ENCODE measurements around the gene POLRMT.

The POLRMT gene

DNA sequence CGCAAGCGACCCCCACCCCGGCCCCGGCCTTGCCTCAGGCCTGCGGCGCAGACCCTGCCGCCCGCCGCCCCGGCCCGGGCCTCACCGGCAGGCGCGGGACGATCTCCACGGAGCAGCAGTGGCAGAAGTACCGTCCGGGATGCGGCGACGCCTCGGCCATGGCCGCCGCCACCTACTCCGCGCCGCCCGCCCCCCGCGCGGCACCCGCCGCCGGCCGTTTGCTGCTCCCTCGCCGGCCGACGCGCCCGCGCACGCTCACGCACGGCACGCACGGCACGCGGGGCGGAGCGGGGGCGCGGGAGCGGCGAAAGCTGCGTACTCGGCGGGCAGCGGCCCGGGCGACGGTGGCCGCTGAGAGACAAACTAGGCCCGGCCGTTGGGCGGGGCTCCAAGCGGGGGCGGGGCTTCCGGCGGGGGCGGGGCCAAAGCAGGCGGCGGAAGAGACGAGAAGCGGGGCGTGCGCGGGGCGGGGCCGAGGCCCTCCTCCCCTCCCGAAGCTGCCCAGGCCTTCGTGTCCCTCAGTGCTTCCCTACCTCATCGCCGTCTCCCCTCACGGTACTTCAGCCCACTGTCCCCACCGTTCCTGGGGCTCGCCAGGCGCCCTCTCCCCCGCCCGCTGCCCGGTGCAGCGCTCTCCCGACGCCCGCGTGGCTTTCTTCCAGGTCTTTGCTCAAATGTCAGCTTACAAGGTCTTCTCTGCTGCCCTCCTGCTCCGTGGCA is 29.8 kb upstream of the POLRMT start, which contains the start of gene RNF126:
Gene RNF126, minus strand, starts transcription at position 253 of the 720 bp plus-strand sequence. Its CDS starts 93 bp downstream, at position 160.
- DNase-seq (ENCODE audit: low read depth in 2 of 2), result peak; percentile 94 to 96

DNA sequence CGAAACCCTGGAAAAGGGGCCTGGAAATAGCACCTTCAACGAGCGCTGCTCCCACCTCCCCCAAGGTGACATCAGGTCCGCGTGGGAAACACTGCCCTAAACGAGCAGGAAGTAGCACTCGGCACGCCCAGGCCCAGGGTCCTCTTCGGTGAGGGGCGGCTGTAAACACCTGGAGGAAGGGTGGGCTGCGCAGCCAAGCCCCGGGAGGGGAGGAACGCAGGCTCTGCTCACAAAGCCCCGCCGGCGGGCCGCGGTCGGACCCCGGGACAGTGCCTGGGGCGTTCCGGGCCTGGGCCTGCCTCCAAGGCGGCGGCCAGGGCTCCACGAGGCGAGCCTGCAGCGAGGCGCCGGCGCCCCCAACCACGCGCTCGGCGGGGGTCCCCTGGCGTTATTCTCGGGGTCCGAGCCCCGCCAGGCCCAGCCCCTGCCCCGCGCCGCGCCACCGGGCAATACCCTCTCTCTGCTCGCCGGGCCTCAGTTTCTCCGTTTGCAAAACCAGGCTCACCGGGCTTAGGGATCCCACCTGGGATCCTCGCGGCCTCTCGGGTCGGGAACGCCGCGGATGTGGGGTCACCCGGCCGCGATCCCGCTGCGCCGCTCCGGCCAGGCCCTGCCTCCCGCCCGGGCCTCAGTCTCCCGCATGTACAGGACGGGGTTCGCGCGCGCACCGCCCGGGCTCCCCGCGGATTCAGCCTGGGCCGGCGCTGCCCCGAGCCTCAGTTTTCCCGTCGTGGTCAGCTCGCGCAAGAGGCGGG is 29.0 kb upstream of the POLRMT start:
- peak in 1 of 2 donors; percentile 55 for DNase-seq (ENCODE audit: low read depth in 2 of 2)

DNA sequence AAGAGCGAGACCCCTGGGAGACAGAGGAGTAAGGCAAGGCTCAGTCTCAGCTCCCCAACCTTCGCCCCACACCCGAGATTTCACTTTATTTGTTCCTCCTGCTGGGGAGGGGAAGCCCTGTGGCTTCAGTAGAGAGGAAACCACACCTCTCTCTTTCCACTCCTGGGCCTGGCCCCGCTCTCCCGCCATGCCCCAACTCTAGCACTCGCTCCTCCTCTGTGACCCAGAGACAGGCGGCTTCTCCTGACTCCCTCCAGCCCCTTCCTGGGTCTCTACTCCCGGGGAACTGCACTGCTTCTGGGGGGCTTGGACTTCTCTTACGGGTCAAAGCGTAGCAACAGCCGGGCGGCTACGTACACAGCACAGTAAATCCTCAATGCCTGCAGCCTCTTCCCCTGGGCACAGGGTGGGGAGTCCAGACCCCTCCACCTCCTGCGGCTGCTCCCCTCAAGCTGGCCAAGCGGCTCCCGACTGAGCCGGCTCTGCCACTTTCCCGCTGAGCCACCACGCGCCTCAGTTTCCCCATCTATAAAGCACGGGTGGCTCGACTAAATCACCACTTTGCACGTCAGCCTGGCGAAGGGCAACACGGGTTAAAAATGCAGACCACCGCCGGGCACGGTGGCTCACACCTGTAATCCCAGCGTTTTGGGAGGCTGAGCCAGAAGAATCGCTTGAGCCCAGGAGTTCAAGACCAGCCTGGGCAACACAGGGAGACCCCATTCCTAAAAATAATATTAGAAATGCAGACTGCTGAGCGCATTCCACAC is 28.3 kb upstream of the POLRMT start:
- peak; percentile 34 to 55 for DNase-seq (ENCODE audit: low read depth in 2 of 2)

DNA sequence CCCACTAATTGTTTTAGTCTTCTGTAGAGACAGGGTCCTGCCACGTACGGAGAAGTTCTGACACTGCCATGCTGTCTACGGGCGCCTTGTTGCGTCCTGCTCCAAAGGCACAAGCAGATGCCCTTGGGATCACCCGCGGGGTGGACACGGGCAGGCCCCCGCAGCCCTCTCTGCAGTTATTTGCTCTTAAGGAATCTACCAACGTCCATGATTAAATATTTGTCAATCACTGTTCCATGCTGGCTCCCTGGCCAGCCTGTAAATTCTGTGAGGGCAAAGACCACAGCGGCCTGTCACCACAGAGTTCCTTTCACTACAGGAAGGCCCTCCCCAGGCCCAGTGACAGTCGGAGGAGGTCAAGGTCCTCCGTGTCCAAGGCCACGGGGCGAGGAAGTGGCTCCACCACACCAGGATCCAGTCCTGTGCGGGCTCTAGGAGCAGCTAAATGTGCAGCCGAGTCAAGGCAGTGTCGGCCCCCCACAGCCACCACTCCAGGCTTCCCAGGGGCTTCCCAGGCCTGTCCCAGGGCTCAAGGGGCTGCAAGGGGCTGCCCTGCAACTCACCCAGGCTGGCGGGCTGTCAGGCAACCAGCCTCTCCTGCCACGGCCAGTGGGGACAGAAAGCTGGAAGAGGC is 27.6 kb upstream of the POLRMT start:
- no peak for DNase-seq (ENCODE audit: low read depth in 2 of 2)

DNA sequence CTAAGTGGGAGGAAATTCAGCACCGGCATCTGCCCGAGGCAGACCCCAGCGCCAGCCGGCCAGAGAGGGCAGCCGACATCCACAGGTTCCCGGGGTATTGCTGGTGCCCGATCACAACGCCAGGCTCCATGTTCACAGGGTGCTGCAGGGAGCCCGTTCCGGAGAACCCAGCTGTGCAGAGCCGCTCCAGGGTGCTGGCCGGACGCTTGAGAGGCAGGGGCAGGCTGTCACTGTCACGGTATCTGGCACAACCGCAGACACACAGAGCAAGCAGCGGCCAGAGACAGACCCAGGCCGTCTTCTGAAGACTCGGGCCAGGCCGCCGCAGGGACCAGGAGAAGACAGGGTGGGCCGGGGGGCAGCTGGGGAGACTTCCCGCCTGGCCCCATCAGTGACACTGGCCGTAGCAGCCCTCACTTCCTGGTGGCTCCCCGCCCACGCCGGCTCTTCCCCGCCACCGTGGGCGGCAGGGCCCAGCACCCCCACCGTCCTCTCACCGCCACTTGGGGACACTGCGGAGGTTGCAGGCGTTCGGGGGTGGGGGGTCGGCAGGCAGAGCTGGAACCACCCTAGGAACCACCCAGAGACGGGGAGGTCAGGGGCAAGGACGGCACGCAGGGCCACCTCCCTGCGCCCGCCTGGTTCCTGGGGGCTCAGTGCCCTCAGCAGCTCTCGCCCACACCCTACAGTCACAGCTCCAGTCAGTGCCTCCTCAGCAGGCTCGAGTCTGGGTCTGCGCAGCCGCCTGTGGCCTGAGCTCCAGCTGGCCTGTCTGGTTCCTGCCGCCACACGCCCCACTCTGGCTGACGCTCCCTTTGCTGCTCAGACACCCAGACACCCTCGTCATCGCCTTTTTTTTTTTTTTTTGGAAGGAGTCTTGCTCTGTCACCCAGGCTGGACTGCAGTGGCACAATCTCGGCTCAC is 25.8 kb upstream of the POLRMT start:
- DNase-seq (ENCODE audit: low read depth in 2 of 2), result no peak

DNA sequence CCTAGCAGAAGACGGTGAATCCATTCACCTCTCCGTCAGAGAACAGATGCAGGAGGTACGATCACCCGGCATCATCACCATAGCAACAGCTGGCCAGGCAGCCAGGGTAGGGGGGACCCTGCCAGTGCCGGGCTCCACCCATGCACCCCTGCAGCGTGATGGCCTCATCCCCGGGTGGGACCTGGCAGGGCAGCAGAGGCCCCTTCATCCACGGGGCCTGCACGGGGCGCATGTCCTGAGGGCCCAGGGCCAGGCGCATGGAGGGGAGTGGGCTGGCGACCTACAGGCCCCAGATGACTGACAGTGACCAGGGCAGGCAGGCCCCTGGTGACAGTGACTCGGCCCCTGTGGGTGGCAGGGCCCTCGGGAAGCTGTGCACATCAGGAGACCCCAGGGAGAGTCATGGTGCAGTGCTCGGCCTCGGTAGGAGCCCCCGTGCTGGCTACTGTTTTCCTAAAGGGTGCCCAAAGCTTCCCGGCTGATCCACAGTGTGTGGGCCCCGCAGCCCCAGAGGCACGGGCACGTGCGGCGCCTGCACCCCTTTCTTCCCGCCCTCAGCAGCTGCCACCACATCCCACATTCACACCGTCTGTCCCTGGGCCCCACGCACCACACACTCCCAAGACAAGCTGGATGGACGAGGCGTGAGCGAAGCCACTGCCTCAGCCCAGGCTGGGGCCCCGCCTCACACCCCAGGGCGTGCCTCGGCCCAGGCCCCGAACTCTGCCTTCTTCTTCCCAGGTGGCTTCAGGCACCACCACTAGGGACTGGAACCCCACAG is 24.9 kb upstream of the POLRMT start:
- DNase-seq (ENCODE audit: low read depth in 2 of 2), result no peak

DNA sequence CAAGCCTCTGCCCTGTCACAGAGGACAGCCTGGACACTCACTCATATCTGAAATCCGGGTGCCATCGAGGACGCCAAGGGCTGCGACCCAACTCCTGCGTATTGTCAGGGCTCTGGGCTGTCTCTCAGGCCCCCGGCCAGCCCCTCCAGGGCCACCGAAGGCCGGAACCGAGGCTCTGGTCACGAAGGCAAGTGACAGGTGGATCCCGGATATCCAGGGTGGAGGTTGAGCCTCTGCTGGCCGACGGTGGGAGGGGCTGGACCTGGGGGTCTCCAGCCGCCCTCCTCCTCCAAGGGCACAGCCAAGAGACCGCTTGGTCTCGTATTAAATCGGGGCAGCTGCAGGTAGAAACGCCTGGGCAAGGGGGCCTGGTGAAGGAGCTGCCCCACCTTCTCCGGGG is 24.3 kb upstream of the POLRMT start:
- no peak for DNase-seq (ENCODE audit: low read depth in 2 of 2)

DNA sequence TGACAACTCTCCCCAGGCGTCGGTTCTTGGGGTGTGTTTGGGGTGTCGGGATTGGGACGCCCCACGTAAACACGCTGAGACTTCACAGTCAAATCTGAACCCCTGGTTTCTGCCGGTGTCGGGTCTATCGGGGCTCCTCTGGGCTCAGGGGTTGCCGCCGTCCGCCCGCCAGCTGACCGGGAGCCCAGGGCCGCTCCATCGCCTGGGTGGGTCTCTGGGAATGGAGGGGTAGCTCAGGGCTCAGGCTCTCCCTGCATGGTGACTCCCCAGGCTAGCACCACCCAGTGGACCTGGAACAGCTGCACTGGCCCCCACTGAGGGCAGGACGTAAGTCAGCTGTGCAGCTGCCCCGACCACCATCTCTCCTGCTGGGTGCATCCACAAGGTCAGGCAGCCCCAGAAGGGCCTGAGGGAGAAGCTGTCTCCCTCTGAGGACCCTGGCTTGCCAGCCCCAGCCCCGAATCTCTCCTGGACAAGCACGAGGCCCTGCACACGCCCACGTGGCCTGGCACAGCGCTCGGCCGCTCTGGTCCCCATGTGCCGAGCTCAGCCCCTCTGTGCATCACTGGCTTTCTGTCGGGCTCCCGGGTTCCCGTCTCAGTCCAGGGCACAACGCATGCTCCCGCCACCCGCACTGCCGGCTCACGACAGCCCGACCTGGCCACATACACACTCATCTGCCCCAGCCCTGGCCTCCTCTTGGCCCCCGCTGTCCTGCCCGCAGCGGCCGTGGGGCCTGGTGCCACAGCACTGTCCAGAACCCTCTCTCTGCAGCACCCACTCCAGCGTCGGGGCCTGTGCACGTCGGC is 23.6 kb upstream of the POLRMT start:
- DNase-seq (ENCODE audit: low read depth in 2 of 2), result no peak

DNA sequence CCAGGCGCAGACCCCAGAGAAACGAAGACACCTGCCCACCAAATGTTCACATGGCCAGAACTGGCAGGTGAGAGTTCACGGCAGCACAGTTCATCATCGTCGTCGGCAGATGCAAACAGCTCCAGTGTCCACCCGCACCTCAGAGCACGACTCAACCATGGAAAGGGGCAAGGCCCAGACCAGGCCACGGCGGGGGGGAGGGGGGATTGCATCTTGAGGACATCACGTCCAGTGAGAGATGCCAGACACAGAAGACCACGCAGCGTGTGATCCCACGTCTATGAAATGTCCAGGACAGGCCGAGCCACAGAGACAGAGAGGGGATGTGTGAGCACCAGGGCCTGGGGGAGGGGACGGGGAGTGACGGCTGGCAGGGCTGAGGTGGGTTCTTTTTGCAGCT is 22.4 kb upstream of the POLRMT start:
- no peak for DNase-seq (ENCODE audit: low read depth in 2 of 2)

DNA sequence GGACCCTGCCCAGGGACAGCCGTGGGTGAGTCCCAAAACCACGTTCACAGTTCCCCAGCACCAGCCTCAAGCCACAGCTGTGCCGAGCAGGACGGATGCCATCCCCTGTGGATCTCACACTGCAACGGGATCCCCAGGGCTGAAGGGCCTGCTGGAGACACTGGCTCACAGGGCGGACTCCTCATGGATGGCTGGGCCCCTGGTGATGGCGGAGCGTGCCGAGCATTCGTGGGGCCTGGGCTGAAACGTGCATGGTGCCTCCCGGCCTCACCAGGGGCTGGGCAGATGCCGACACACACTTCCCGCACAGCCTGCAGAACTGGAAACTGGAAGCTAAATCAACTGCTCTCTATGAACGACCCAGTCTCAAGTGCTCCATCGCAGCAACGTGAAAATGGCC is 20.1 kb upstream of the POLRMT start:
- DNase-seq (ENCODE audit: low read depth in 2 of 2), result no peak

DNA sequence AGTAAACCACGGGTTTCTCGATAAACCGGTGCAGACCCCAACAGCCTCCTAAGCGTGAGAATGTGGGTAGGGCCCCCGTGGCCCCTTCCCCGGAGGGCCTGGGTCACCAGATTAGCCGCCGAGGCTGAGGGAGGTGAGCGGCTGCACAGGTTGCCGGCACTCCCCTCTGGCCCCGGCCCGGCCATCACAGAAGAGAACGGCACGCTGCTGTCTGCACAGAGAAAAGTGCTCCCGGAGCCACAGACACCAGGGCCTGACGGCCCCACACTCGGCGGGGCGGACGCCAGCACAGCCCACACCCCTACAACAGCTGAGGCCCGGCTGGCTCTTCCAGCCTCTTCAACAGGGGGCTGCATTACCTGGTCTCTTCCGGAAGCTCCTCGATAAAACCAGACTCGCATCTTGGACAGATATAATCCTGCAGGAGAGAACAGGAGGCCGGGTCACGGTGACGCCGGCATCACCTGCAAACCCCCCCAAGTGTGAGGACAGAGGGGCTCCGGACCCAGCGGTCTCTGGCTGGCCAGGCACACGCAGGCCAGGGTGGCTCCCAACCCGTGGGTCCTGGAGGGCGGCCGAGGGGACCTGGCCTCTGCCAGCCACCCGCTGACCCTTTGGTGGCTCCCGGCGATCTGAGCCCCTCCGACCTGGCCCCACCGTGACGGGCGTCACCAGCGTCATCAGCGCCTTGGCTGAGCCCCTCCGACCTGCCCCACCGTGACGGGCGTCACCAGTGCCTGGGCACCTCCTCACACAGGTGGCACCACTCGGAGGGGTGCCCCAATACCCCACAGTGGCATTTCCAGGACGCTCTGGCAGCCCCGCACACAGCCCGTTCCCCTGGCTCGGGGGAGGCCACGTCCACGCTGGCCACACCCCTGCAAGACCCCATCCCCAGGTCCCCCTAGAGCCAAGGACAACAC is 19.4 kb upstream of the POLRMT start:
- DNase-seq (ENCODE audit: low read depth in 2 of 2), result no peak

DNA sequence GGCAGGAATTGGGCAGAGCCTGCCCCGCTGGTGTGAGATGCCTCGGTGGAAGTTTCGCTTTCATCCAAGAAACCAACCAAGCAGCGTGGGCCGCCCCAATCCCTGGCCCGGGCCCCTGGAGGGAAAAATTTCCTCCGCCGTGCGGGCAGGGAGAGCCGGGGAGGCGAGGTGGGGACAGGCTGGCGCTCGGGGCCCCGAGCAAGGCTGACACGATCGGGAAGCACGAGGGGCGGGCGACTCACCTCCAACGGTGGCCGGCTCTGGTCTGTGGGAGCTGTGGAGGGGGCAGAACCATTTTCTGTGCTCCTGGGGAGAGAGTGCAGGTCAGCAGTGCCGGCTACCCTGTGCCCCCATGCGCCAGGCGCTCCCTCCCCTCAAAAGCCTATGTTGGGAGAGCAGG is 18.7 kb upstream of the POLRMT start:
- DNase-seq (ENCODE audit: low read depth in 2 of 2), result no peak

DNA sequence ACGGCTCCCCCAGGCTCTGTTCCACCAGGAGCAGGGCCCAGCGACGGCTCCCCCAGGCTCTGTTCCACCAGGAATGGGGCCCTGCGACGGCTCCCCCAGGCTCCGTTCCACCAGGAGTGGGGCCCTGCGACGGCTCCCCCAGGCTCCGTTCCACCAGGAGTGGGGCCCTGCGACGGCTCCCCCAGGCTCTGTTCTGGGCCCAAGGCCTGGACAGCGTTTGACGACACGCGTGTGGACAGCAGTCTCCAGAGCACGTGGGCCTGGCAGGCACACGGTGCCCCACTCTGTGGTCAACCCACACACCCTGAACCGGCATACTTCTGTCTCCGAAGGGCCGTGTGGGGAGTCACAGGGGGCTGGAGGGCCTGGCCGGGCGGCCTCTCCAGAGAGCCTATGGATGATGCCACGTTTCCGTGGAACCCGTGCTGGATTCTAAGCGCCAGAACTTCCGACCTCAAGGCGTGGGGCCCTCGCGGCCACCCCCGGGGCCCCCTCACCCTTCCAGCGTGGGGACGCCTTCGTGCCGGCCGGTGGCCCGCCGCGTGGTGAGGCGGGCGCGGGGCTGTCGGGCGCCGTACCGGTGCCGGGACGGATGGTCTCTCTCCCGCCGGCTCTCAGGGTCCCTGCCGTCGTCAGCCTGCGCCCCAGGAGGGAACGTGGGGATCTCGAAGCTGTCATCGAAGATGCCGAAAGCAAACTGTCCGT is 17.9 kb upstream of the POLRMT start:
- no peak for DNase-seq (ENCODE audit: low read depth in 2 of 2)

DNA sequence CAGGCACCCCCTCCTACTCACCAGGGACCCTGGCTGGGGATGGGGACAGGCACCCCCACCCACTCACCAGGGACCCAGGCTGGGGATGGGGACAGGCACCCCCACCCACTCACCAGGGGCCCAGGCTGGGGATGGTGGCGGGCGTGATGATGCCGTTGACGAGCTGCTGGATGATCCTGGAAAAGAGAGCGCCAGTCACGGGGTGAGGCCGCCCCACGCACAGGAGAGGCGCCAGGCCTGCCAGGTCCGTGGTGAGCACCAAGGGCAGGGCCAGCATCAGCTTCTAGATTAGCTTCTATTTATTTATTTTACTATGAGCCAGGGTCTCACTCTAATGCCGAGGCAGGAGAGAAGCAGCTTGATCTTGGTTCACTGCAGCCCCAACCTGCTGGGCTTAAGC is 16.8 kb upstream of the POLRMT start:
- DNase-seq (ENCODE audit: low read depth in 2 of 2), result no peak

DNA sequence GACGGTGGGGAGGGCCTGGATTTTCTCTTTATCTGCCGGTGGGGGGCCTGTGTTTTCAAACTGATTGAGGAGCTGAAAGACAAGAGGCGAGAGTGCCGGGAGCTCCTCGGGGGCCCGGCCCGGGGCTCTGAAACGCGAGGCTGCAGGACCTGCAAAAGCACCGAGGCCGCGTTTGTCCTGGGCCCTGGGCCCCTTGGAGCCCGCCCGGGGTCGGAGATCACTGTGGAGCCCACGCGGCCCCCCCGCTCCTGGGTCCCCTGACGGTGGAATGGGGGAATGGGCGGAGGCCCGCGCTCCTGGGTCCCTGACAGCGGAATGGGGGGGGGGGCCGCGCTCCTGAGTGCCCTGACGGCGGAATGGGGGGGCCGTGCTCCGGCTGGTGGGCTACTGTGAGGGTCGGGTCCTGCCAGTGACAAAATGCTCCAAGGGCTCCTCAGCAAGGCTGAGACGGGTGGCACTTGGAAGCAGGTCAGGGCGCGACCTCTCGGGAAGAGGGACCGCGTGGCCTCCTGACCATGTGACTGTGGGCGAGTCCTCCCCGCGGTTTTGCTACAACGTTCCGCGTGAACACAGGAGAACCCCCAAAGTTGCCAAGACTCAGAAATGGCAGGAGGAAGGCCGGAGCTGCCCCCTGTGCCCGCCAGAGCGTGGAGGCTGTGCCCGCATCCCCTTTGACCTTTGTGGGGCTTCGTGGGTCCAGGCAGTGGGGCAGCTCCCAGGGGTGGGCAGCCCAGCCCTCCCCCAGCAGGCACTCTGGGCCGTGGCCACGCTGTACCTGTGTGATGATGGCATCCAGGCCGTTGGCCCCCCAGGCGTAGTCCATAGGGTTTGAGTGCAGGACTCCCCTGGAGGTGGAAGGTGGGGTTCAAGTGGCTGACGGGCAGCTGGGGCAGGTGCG is 15.8 kb upstream of the POLRMT start:
- DNase-seq (ENCODE audit: low read depth in 2 of 2), result no peak

DNA sequence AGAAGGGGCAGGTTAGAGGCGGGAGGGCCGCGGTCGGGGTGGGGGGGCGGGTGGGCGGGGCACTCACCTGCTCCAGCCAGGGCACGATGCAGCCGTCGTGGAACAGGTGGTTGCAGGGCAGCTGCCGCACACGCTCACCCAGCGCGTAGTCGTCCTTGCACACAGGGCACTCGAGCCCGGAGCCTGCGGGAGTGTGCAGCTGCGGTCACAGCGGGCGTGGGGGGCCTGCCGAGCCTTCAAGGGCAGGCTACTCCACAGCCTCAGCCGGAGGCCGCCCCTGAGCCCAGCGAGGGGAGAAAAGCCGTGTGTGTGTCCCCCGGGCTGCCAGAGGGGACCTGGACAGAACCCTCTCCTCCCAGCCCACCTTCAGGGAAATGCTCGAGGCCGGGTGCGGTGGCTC is 15.0 kb upstream of the POLRMT start:
- no peak for DNase-seq (ENCODE audit: low read depth in 2 of 2)

Data from stimulated activated CD4-positive, alpha-beta T cell treated with anti-CD3 and anti-CD28 coated beads, Interleukin-1b, Interleukin-23, amount 100 ng/mL, for 1 hour (primary cell).